WTC11 (cell line): ENCODE measurements around the gene MYF6. TPM values are rescaled to one million over a fixed set of nuclear protein-coding genes. Genes with fewer than 3 reads are reported as not detected.
A peak's percentile ranks its signal among the peaks of the same experiment; 100 is the strongest.

Experiments used
- ATAC-seq: fragments of 200-7000 bp; cut with Tn5 transposase; 2 replicates; pipeline ENCODE4 v1.10.0; 2021; ENCODE audit warnings: mild to moderate bottlenecking, moderate library complexity
- CTCF ChIA-PET: fragments of 300-600 bp; sonication (Branson Sonifier 250); formaldehyde crosslinking; loops from one replicate; lab custom pipeline; 2021; ENCODE audit warnings: antibody characterized with exemption; lab: Charles Lee
- POLR2A ChIA-PET: fragments of 350-600 bp; sonication (Branson Sonifier 250); formaldehyde crosslinking; loops from one replicate; lab custom pipeline; 2021; ENCODE audit warnings: antibody characterized with exemption; lab: Charles Lee
- DNase-seq: peaks from one replicate; pipeline ENCODE4 v3.0.0; 2021; ENCODE audit warnings: low spot score
- H3K27ac Mint-ChIP-seq: 2 replicates; pipeline ENCODE4 v1.8.0; 2021; ENCODE audit warnings: mixed read lengths
- H3K27me3 Mint-ChIP-seq: 2 replicates; pipeline ENCODE4 v1.8.0; 2021; ENCODE audit warnings: low read depth, mild to moderate bottlenecking, moderate library complexity, mixed read lengths
- H3K36me3 Mint-ChIP-seq: 2 replicates; pipeline ENCODE4 v1.8.0; 2021; ENCODE audit warnings: mixed read lengths
- H3K4me1 Mint-ChIP-seq: 2 replicates; pipeline ENCODE4 v1.8.0; 2022; ENCODE audit warnings: mixed read lengths
- H3K4me3 Mint-ChIP-seq: 2 replicates; pipeline ENCODE4 v1.8.0; 2021; ENCODE audit warnings: mild to moderate bottlenecking, moderate library complexity, mixed read lengths
- H3K9me3 Mint-ChIP-seq: 2 replicates; pipeline ENCODE4 v1.8.0; 2021; ENCODE audit warnings: mixed read lengths
- AFF4 ChIP-seq: sonication (generic); formaldehyde crosslinking; IDR thresholded peaks from 2 replicates; pipeline ENCODE4 v1.8.1; 2023; ENCODE audit warnings: mild to moderate bottlenecking, missing genetic modification reagents, borderline replicate concordance
- ARID4B ChIP-seq: sonication (generic); formaldehyde crosslinking; IDR thresholded peaks from 2 replicates; pipeline ENCODE4 v1.8.0; 2023; ENCODE audit warnings: missing genetic modification reagents, mild to moderate bottlenecking, borderline replicate concordance
- E2F4 ChIP-seq: sonication (generic); formaldehyde crosslinking; IDR thresholded peaks from 2 replicates; pipeline ENCODE4 v1.8.1; 2022; ENCODE audit warnings: low read depth, mild to moderate bottlenecking, moderate library complexity, missing genetic modification reagents, borderline replicate concordance
- E2F5 ChIP-seq: sonication (generic); formaldehyde crosslinking; IDR thresholded peaks from 2 replicates; pipeline ENCODE4 v1.8.1; 2022; ENCODE audit warnings: mild to moderate bottlenecking, moderate library complexity, missing genetic modification reagents
- FOXK1 ChIP-seq: sonication (generic); formaldehyde crosslinking; IDR thresholded peaks from 2 replicates; pipeline ENCODE4 v1.8.0; 2022; ENCODE audit warnings: mild to moderate bottlenecking, moderate library complexity, missing genetic modification reagents
- GRHL2 ChIP-seq: fragments of 250-450 bp; sonication (Bioruptor Pico); IDR thresholded peaks from 2 replicates; pipeline ENCODE4 v1.8.0; 2022; ENCODE audit warnings: mild to moderate bottlenecking, moderate library complexity; ENCODE audit not compliant: insufficient replicate concordance, severe bottlenecking
- IRF2 ChIP-seq: sonication (generic); formaldehyde crosslinking; IDR thresholded peaks from 2 replicates; pipeline ENCODE4 v1.8.0; 2022; ENCODE audit warnings: low read depth, missing genetic modification reagents, borderline replicate concordance
- JAZF1 ChIP-seq: fragments of 250-450 bp; sonication (Bioruptor Pico); IDR thresholded peaks from 2 replicates; pipeline ENCODE4 v1.9.0; 2021; ENCODE audit warnings: moderate library complexity, mild to moderate bottlenecking, inconsistent platforms
- JUN ChIP-seq: sonication (generic); formaldehyde crosslinking; IDR thresholded peaks from 2 replicates; pipeline ENCODE4 v1.8.0; 2023; ENCODE audit warnings: mild to moderate bottlenecking, missing genetic modification reagents
- NR3C1 ChIP-seq: sonication (generic); formaldehyde crosslinking; conservative IDR thresholded peaks from 2 replicates; pipeline ENCODE4 v1.8.1; 2023; ENCODE audit warnings: low read depth, mild to moderate bottlenecking, missing genetic modification reagents
- OVOL2 ChIP-seq: fragments of 250-450 bp; sonication (Bioruptor Pico); IDR thresholded peaks from 2 replicates; pipeline ENCODE4 v1.9.0; 2021; ENCODE audit warnings: mild to moderate bottlenecking, borderline replicate concordance
- PRRX2 ChIP-seq: fragments of 250-450 bp; sonication (Bioruptor Pico); IDR thresholded peaks from 2 replicates; pipeline ENCODE4 v1.8.0; 2021; ENCODE audit warnings: mild to moderate bottlenecking
- TCF7 ChIP-seq: sonication (generic); formaldehyde crosslinking; IDR thresholded peaks from 2 replicates; pipeline ENCODE4 v1.8.0; 2022; ENCODE audit warnings: mild to moderate bottlenecking, low read depth, missing genetic modification reagents, moderate library complexity
- ZNF138 ChIP-seq: sonication (generic); formaldehyde crosslinking; conservative IDR thresholded peaks from 2 replicates; pipeline ENCODE4 v1.8.1; 2022; ENCODE audit warnings: mild to moderate bottlenecking, moderate library complexity, missing genetic modification reagents
- ZNF512 ChIP-seq: sonication (generic); formaldehyde crosslinking; IDR thresholded peaks from 2 replicates; pipeline ENCODE4 v1.8.1; 2022; ENCODE audit warnings: missing genetic modification reagents, borderline replicate concordance
- total RNA-seq: library from RNA; stranded (reverse); gene quantifications from 3 replicates; pipeline ENCODE4 v1.2.3, GENCODE V29; 2021
- TF ChIP-seq, protein P1 (sequence below): sonication (generic); formaldehyde crosslinking; IDR thresholded peaks from 2 replicates; pipeline ENCODE4 v1.8.1; 2023; ENCODE audit warnings: mild to moderate bottlenecking, moderate library complexity, missing genetic modification reagents
- TF ChIP-seq, protein P2 (sequence below): sonication (generic); formaldehyde crosslinking; IDR thresholded peaks from 2 replicates; pipeline ENCODE4 v1.8.0; 2022; ENCODE audit warnings: missing genetic modification reagents

Gene MYF6
- total RNA-seq, 1 experiment from 2014 or later, result 0.15 TPM

DNA sequence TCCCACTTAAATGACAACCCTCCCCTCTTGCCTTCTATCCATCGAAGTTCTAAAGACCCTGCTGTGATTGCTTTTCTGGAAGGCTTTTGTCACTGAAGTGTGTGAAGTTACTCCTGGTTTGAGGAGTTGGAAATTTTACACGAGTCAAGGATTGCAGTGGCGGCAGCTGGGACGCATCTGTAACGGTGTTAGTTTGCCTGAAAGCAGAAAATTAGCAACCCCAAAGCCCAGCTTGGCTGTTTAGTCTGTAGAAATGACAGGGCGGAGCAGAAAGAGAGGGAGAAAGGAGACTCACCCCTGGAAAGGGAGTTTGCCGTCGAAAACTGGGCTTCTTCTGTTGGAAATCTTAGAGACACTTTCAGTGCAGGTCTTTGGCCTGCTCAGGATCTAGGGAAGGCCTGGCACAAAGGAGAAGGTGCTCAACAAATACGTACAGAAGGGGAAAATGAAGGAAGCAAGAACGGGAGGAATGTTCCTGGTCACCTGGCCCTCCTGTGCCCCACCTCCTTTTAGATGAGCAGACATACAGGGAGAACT lies 8.3 kb downstream of the MYF6 start (continued):
- no peak for TF ChIP-seq E2F4 (CRISPR knock-in tag)
- TF ChIP-seq FOXK1, result no peak
- no peak for TF ChIP-seq JUN (CRISPR knock-in tag)
- no peak for TF ChIP-seq TCF7 (CRISPR knock-in tag)
- TF ChIP-seq IRF2 (CRISPR knock-in tag), result no peak
- TF ChIP-seq, protein P1, sequence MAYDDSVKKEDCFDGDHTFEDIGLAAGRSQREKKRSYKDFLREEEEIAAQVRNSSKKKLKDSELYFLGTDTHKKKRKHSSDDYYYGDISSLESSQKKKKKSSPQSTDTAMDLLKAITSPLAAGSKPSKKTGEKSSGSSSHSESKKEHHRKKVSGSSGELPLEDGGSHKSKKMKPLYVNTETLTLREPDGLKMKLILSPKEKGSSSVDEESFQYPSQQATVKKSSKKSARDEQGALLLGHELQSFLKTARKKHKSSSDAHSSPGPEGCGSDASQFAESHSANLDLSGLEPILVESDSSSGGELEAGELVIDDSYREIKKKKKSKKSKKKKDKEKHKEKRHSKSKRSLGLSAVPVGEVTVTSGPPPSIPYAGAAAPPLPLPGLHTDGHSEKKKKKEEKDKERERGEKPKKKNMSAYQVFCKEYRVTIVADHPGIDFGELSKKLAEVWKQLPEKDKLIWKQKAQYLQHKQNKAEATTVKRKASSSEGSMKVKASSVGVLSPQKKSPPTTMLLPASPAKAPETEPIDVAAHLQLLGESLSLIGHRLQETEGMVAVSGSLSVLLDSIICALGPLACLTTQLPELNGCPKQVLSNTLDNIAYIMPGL (CRISPR knock-in tag), result no peak
- no peak for TF ChIP-seq E2F5 (CRISPR knock-in tag)
- no peak for TF ChIP-seq JAZF1 (CRISPR knock-in tag)
- no peak for TF ChIP-seq AFF4
- no peak for TF ChIP-seq GRHL2
- TF ChIP-seq, all 79 proteins: peak for 0

DNA sequence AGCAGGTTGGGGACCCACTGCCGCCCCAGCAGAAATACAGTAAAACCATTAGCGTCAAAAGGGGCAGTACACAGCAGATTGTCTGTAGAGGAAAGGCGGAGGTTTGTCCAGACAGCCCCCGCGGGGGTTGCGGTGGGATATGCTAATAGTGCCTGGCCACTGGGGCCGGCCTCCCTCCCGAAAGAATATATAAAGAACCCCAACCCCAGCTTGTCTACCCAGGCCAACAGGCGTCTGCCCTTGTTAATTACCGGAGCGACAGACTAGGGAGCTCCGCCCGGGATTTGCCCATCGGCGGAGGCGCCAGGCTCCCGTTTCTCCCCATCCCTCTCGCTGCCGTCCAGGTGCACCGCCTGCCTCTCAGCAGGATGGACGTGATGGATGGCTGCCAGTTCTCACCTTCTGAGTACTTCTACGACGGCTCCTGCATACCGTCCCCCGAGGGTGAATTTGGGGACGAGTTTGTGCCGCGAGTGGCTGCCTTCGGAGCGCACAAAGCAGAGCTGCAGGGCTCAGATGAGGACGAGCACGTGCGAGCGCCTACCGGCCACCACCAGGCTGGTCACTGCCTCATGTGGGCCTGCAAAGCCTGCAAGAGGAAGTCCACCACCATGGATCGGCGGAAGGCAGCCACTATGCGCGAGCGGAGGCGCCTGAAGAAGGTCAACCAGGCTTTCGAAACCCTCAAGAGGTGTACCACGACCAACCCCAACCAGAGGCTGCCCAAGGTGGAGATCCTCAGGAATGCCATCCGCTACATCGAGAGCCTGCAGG lies 9.4 kb downstream of the MYF6 start, which contains the start of gene MYF5:
Gene MYF5, plus strand, starts transcription at position 217 of the 774 bp plus-strand sequence. Its CDS starts 152 bp downstream, at position 369.
- ATAC-seq (no peak), DNase-seq (no peak)
- ChIA-PET POLR2A (no interaction called here), CTCF (no interaction called here)
- TF ChIP-seq ZNF138 (CRISPR knock-in tag) (no peak), NR3C1 (CRISPR knock-in tag) (no peak), OVOL2 (CRISPR knock-in tag) (no peak), PRRX2 (CRISPR knock-in tag) (no peak), JUN (CRISPR knock-in tag) (no peak), ZNF512 (no peak), ARID4B (CRISPR knock-in tag) (no peak)
- TF ChIP-seq, protein P2, sequence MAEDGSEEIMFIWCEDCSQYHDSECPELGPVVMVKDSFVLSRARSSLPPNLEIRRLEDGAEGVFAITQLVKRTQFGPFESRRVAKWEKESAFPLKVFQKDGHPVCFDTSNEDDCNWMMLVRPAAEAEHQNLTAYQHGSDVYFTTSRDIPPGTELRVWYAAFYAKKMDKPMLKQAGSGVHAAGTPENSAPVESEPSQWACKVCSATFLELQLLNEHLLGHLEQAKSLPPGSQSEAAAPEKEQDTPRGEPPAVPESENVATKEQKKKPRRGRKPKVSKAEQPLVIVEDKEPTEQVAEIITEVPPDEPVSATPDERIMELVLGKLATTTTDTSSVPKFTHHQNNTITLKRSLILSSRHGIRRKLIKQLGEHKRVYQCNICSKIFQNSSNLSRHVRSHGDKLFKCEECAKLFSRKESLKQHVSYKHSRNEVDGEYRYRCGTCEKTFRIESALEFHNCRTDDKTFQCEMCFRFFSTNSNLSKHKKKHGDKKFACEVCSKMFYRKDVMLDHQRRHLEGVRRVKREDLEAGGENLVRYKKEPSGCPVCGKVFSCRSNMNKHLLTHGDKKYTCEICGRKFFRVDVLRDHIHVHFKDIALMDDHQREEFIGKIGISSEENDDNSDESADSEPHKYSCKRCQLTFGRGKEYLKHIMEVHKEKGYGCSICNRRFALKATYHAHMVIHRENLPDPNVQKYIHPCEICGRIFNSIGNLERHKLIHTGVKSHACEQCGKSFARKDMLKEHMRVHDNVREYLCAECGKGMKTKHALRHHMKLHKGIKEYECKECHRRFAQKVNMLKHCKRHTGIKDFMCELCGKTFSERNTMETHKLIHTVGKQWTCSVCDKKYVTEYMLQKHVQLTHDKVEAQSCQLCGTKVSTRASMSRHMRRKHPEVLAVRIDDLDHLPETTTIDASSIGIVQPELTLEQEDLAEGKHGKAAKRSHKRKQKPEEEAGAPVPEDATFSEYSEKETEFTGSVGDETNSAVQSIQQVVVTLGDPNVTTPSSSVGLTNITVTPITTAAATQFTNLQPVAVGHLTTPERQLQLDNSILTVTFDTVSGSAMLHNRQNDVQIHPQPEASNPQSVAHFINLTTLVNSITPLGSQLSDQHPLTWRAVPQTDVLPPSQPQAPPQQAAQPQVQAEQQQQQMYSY (CRISPR knock-in tag), result no peak
- Mint-ChIP-seq H3K4me1 (peaks cover 44% of the 10 kb centered on the region), H3K27me3 (peaks cover 64% of the 10 kb centered on the region), H3K9me3 (no peaks in the 10 kb centered on the region), H3K36me3 (no peaks in the 10 kb centered on the region), H3K27ac (no peak within 1 kb of the TSS), H3K4me3 (peak within 1 kb of the TSS; percentile 16; the same call in 1 of the 2 replicates)
